Left ventricle myocardium inferior (tissue), 1 donor: ENCODE results near the gene NEDD4L. TPM values are rescaled to one million over a fixed set of nuclear protein-coding genes. Genes with fewer than 3 reads are reported as not detected.

Experiments
- DNase-seq: peaks from one replicate; pipeline ENCODE4 v3.0.0-alpha.2; 2020
- H3K27ac ChIP-seq: fragments of 200-600 bp; replicated peaks from 2 replicates; pipeline ENCODE4 v1.8.0; 2021
- H3K27me3 ChIP-seq: fragments of 200-600 bp; 2 replicates; pipeline ENCODE4 v1.8.0; 2021; ENCODE audit warnings: low read depth
- H3K36me3 ChIP-seq: fragments of 200-600 bp; 2 replicates; pipeline ENCODE4 v1.8.0; 2021
- H3K4me1 ChIP-seq: fragments of 200-600 bp; 2 replicates; pipeline ENCODE4 v1.8.0; 2021
- H3K4me3 ChIP-seq: fragments of 200-600 bp; 2 replicates; pipeline ENCODE4 v1.8.0; 2021; ENCODE audit warnings: mild to moderate bottlenecking, moderate library complexity
- H3K9me3 ChIP-seq: fragments of 200-600 bp; replicated peaks from 2 replicates; pipeline ENCODE4 v1.8.0; 2021
- intact Hi-C: fragments of 100-400 bp; cut with micrococcal nuclease; formaldehyde crosslinking; loops from one replicate; pipeline ENCODE4 v1.11.0; 2022
- total RNA-seq: library from RNA; stranded (reverse); fragmentation: NEBNext Ultra II Directional; extraction: Animal tissue kit (Norgen Biotek cat#: 25700); gene quantifications from one replicate; pipeline ENCODE4 v1.2.1, GENCODE V29; 2021
- TF ChIP-seq, protein P1 (sequence below): fragments of 200-600 bp; IDR thresholded peaks from 2 replicates; pipeline ENCODE4 v1.8.0; 2021; ENCODE audit warnings: antibody characterized with exemption, mild to moderate bottlenecking, borderline replicate concordance
- donor health status: DM: no; HTN: yes; CAD: no; lungs with severe emphysema.

Gene NEDD4L
- total RNA-seq, 1 donor from 2014 or later: 45.8 TPM

DNA sequence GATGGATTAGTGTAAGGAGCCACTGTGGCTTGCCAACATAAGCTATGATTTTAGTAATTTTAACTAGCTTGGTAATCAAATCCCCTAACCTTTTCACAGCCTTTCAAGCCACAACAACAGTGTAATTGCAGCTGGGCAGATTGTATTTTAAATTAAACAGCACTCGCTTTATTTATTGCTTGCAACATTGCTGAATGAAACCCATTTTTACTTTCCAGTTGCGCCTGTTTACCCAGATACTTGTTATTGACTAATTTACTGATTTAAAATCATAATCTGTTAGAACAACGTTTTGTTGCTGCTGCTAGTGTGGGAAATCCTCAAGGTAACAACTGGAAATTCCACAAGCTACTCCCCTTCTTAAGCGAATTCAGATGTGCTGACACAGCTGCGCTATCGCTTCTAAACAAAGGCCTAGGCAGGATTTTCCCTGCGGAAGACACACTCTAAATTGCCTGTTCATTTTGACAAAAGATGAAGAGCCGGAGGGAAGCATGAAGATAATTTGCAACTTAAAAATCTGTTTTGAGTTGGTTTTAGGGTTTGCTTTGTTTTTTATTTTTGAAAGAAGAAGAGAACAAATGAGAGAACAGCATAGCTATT lies 300.9 kb downstream of the NEDD4L start:
- Histone ChIP-seq H3K27me3 (no peaks in the 10 kb centered on the region), H3K27ac (peak overlapping the region; percentile 61), H3K36me3 (peaks cover 20% of the 10 kb centered on the region), H3K4me1 (peaks cover 36% of the 10 kb centered on the region), H3K4me3 (no peak overlapping the region), H3K9me3 (no peaks in the 10 kb centered on the region)
- TF ChIP-seq, protein P1, sequence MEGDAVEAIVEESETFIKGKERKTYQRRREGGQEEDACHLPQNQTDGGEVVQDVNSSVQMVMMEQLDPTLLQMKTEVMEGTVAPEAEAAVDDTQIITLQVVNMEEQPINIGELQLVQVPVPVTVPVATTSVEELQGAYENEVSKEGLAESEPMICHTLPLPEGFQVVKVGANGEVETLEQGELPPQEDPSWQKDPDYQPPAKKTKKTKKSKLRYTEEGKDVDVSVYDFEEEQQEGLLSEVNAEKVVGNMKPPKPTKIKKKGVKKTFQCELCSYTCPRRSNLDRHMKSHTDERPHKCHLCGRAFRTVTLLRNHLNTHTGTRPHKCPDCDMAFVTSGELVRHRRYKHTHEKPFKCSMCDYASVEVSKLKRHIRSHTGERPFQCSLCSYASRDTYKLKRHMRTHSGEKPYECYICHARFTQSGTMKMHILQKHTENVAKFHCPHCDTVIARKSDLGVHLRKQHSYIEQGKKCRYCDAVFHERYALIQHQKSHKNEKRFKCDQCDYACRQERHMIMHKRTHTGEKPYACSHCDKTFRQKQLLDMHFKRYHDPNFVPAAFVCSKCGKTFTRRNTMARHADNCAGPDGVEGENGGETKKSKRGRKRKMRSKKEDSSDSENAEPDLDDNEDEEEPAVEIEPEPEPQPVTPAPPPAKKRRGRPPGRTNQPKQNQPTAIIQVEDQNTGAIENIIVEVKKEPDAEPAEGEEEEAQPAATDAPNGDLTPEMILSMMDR: no peak
- no peak for DNase-seq
- intact Hi-C loops: no loop called here

DNA sequence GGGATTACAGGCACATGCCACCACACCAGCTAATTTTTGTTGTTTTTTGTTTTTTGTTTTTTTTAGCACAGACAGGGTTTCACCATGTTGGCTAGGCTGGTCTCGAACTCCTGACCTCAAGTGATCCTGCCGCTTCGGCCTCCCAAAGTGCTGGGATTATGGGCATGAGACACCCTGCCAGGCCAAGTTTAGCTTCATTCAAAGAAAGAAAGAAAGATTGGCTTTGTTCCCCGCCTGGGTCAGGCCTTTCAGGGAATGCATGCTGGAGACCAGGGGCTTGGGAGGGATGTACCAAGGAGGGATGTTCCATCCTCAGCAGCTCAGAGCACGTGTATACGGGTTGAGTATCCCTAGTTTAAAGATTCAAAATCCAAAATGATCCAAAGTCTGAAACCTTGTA lies 301.8 kb downstream of the NEDD4L start:
- peaks cover 36% of the 10 kb centered on the region for H3K4me1 ChIP-seq
- TF ChIP-seq, protein P1: no peak
- H3K9me3 ChIP-seq: no peaks in the 10 kb centered on the region
- H3K4me3 ChIP-seq: no peak overlapping the region
- no peak for DNase-seq
- intact Hi-C loops: no loop called here
- H3K27me3 ChIP-seq: no peaks in the 10 kb centered on the region
- peaks cover 27% of the 10 kb centered on the region for H3K36me3 ChIP-seq
- no peak overlapping the region for H3K27ac ChIP-seq

DNA sequence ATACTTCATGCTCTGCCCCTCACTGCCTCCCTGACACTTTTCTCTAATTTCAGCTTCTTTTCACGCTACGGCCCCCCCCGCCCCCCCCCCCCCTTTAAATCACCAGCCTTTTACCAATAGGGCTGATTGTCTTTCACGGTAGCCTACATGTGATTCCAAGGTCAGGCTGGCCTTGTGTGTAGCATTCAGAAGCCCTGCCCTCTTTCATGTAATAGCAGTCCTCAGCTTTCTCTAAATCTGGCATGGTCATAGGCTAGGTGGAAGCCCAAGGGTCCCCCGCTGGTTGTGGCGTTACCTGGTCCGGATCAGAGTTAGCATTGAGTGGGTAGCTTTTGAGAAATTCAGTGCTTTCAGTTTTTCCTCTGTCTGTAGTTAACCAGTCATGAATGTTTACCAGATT lies 303.1 kb downstream of the NEDD4L start:
- no peak for DNase-seq
- Histone ChIP-seq H3K27me3 (no peaks in the 10 kb centered on the region), H3K9me3 (no peaks in the 10 kb centered on the region), H3K36me3 (peaks cover 34% of the 10 kb centered on the region), H3K27ac (peak overlapping the region; percentile 50), H3K4me3 (no peak overlapping the region), H3K4me1 (peaks cover 36% of the 10 kb centered on the region)
- TF ChIP-seq, protein P1: no peak
- intact Hi-C loops: no loop called here

DNA sequence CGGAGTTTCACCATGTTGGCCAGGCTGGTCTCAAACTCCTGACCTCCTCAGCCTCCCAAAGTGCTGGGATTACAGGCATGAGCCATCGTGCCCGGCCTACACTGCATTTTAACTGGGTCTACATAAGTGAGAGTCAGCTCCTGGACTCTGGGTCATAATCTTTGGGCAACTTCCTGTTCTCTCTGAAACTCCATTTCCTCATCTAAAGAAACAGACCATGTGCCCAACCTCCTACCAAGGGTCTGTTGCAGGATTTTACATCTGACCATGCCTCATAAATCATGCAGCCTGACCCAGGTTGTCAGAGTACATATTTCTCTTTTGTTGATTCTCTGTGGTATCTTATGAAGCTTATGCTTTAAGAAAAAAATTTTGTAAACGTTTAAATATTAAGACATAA lies 304.5 kb downstream of the NEDD4L start:
- no peak overlapping the region for H3K4me3 ChIP-seq
- DNase-seq: no peak
- H3K9me3 ChIP-seq: no peaks in the 10 kb centered on the region
- TF ChIP-seq, protein P1: no peak
- H3K27me3 ChIP-seq: no peaks in the 10 kb centered on the region
- peaks cover 41% of the 10 kb centered on the region for H3K36me3 ChIP-seq
- intact Hi-C loops: no loop called here
- no peak overlapping the region for H3K27ac ChIP-seq
- H3K4me1 ChIP-seq: peaks cover 33% of the 10 kb centered on the region

DNA sequence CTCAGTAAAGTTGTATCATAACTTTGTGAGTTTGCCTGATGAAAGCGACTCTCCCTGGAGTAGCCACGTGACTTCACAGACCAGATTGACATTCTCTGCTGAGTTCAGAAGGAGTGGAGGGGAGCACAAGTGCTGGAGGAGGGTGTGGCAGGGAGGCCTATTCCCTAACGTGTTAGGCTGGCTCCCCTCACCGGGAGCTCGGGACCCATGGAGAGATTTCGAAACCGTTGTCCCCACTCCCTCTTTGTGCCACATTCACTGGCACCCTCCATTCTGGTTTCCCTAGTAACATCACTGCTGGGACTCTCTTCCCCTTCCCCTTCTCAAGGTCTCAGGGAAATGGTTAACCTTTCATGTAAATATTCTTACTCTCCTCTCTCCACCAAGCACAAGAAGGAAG lies 304.9 kb downstream of the NEDD4L start:
- TF ChIP-seq, protein P1: no peak
- DNase-seq: no peak
- Histone ChIP-seq H3K4me3 (no peak overlapping the region), H3K4me1 (peaks cover 28% of the 10 kb centered on the region), H3K27me3 (no peaks in the 10 kb centered on the region), H3K27ac (no peak overlapping the region), H3K9me3 (no peaks in the 10 kb centered on the region), H3K36me3 (peaks cover 43% of the 10 kb centered on the region)
- intact Hi-C loops: no loop called here
